Activated CD4-positive, alpha-beta T cell treated with anti-CD3 and anti-CD28 coated beads for 36 hours (primary cell): ENCODE measurements around the gene CCDC57. TPM values are rescaled to one million over a fixed set of nuclear protein-coding genes. Genes with fewer than 3 reads are reported as not detected.

Experiments
- ATAC-seq: fragments of 200-7000 bp; cut with Tn5 transposase; one replicate; pipeline ENCODE4 v1.10.0; 2021; ENCODE audit warnings: mild to moderate bottlenecking, moderate library complexity
- CTCF ChIA-PET: fragments of 350-600 bp; sonication (Branson Sonifier 250); formaldehyde crosslinking; loops from one replicate; lab custom pipeline; 2021; ENCODE audit warnings: antibody characterized with exemption; lab: Charles Lee
- POLR2A ChIA-PET: fragments of 350-600 bp; sonication (Branson Sonifier 250); formaldehyde crosslinking; loops from one replicate; lab custom pipeline; 2021; ENCODE audit warnings: antibody characterized with exemption, inconsistent platforms; lab: Charles Lee
- DNase-seq: peaks from one replicate; pipeline ENCODE4 v3.0.0-alpha.2; 2020
- H3K27ac Mint-ChIP-seq: one replicate; pipeline ENCODE4 v1.8.0; 2021; ENCODE audit warnings: mixed read lengths
- H3K27me3 Mint-ChIP-seq: one replicate; pipeline ENCODE4 v1.8.0; 2021; ENCODE audit warnings: mixed read lengths
- H3K36me3 Mint-ChIP-seq: one replicate; pipeline ENCODE4 v1.8.0; 2021; ENCODE audit warnings: low read depth, mixed read lengths
- H3K4me1 Mint-ChIP-seq: one replicate; pipeline ENCODE4 v1.8.0; 2021; ENCODE audit warnings: mixed read lengths
- H3K4me3 Mint-ChIP-seq: one replicate; pipeline ENCODE4 v1.8.0; 2021; ENCODE audit warnings: mild to moderate bottlenecking, moderate library complexity, mixed read lengths
- H3K9me3 Mint-ChIP-seq: one replicate; pipeline ENCODE4 v1.8.0; 2021; ENCODE audit warnings: low read depth, mixed read lengths
- intact Hi-C, 2 experiments: fragments of 100-400 bp; cut with DNase I in 1 of 2; cut with micrococcal nuclease in 1 of 2; formaldehyde crosslinking; loops; one replicate each; pipeline versions ENCODE4 v1.14.2 to v1.15.1; 2022 to 2024; cut with DNase I, micrococcal nuclease
- total RNA-seq, 2 experiments: library from RNA; stranded (reverse); gene quantifications; one replicate each; pipeline ENCODE4 v1.2.3, GENCODE V29; 2021

Gene CCDC57
- total RNA-seq, 2 experiments from 2014 or later, result 41.6 to 43.8 TPM

GRCh38 chr17:82079001-82079677 lies 133.5 kb downstream of the CCDC57 start:
- POLR2A ChIA-PET, result no interaction called here
- intact Hi-C loops, result no loop called here
- DNase-seq (no peak), ATAC-seq (no peak)
- Mint-ChIP-seq H3K27me3 (no peaks in the 10 kb centered on the region), H3K4me1 (no peaks in the 10 kb centered on the region), H3K27ac (no peak overlapping the region), H3K36me3 (peaks cover 20% of the 10 kb centered on the region), H3K9me3 (no peaks in the 10 kb centered on the region), H3K4me3 (no peak overlapping the region)
- CTCF ChIA-PET, result no interaction called here

DNA sequence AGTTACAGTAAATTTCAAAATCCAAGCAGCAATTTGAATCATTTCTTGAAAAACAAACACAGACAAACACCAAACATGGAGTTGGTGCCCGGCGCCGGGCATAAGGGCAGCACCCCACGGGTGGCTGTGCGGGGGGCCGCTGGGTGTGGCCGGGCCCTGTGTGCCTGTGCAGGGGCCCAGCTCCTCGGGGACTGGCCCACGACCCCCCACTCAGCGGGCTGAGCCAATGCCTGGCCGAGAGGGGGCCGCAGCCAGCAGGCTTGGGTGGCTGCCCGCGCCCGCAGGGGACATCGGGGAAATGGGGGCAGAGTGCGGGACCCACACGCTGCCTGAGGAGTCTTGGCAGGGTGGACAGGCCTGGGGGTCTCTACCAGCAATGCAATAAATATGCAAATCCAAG lies 134.2 kb downstream of the CCDC57 start:
- peaks cover 18% of the 10 kb centered on the region for H3K36me3 Mint-ChIP-seq
- intact Hi-C loops, result no loop called here
- no peak for ATAC-seq
- no peak overlapping the region for H3K4me3 Mint-ChIP-seq
- no peaks in the 10 kb centered on the region for H3K9me3 Mint-ChIP-seq
- H3K27me3 Mint-ChIP-seq, result no peaks in the 10 kb centered on the region
- DNase-seq, result no peak
- H3K4me1 Mint-ChIP-seq, result no peaks in the 10 kb centered on the region
- ChIA-PET CTCF (no interaction called here), POLR2A (no interaction called here)
- H3K27ac Mint-ChIP-seq, result no peak overlapping the region

- ChIA-PET POLR2A (no interaction called here), CTCF (interaction anchor here (0.7 kb wide), 1 partner anchor 477 kb away, joined by 3 read pairs; no protein-coding TSS in a partner anchor)
- Mint-ChIP-seq H3K4me3 (no peak overlapping the region), H3K36me3 (peaks cover 11% of the 10 kb centered on the region), H3K9me3 (no peaks in the 10 kb centered on the region), H3K27ac (no peak overlapping the region), H3K4me1 (no peaks in the 10 kb centered on the region), H3K27me3 (no peaks in the 10 kb centered on the region)
- intact Hi-C loops, result no loop called here
- no peak for ATAC-seq
- DNase-seq, result no peak
Measured at GRCh38 chr17:82077617-82078358, 134.9 kb downstream of the CCDC57 start.

- no peaks in the 10 kb centered on the region for H3K4me1 Mint-ChIP-seq
- ATAC-seq (peak; percentile 13), DNase-seq (no peak)
- H3K4me3 Mint-ChIP-seq, result no peak overlapping the region
- CTCF ChIA-PET, result interaction anchor here (0.6 to 0.9 kb wide), 3 partner anchors 13 to 478 kb away, joined by 3 read pairs; no protein-coding TSS in a partner anchor
- H3K9me3 Mint-ChIP-seq, result no peaks in the 10 kb centered on the region
- H3K27ac Mint-ChIP-seq, result no peak overlapping the region
- H3K36me3 Mint-ChIP-seq, result peaks cover 10% of the 10 kb centered on the region
- H3K27me3 Mint-ChIP-seq, result no peaks in the 10 kb centered on the region
- intact Hi-C loops, result no loop called here
- POLR2A ChIA-PET, result interaction anchor here (1.2 kb wide), 1 partner anchor 22 kb away, joined by 3 read pairs; no protein-coding TSS in a partner anchor
Measured at GRCh38 chr17:82076785-82077591, 135.7 kb downstream of the CCDC57 start.

- peaks cover 10% of the 10 kb centered on the region for H3K36me3 Mint-ChIP-seq
- H3K27me3 Mint-ChIP-seq, result no peaks in the 10 kb centered on the region
- no peak for DNase-seq
- H3K4me3 Mint-ChIP-seq, result no peak overlapping the region
- ChIA-PET POLR2A (interaction anchor here (1.2 kb wide), 1 partner anchor 23 kb away, joined by 3 read pairs; no protein-coding TSS in a partner anchor), CTCF (interaction anchor here (0.6 to 0.9 kb wide), 2 partner anchors 12 to 366 kb away, joined by 3 read pairs; no protein-coding TSS in a partner anchor)
- H3K4me1 Mint-ChIP-seq, result no peaks in the 10 kb centered on the region
- H3K27ac Mint-ChIP-seq, result no peak overlapping the region
- no peaks in the 10 kb centered on the region for H3K9me3 Mint-ChIP-seq
- ATAC-seq, result no peak
- intact Hi-C loops, result no loop called here
Measured at GRCh38 chr17:82076018-82076784, 136.4 kb downstream of the CCDC57 start.

DNA sequence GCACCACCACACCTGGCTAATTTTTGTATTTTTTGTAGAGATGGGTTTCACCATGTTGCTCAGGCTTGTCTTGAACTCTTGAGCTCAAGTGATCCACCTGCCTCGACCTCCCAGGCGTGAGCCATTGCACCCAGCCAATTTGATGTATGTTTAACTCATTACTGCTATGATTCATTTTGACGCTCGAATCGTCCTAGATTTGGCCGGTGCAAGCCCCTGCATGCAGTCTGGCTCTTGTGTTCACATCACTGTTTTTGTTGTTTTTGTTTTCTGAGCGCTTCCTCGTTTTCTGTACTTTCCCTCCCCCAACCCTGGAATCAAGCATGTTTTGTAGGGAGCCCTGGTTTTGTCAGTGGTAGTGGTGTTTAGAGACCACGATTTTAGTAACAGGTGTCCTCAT lies 139.2 kb downstream of the CCDC57 start:
- H3K27me3 Mint-ChIP-seq, result no peaks in the 10 kb centered on the region
- POLR2A ChIA-PET, result no interaction called here
- ATAC-seq, result no peak

DNA sequence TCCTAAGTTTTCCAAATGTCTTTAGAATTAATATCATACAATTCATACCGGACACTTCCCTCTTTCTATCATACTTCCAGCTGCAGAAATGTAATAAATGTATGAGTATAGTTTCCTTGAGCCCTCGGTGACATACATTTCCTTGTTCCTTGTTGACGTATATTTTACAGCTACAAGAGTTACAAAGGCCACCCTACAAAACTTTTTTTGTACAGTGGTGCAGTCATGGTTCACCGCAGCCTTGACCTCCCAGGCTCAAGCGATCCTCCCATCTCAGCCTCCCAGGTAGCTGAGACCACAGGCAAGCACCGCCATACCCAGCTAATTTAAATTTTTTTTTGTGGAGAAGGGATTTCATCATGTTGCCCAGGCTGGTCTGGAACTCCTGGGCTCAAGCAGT lies 139.8 kb downstream of the CCDC57 start:
- ChIA-PET CTCF (no interaction called here), POLR2A (no interaction called here)
- Mint-ChIP-seq H3K36me3 (no peaks in the 10 kb centered on the region), H3K27me3 (no peaks in the 10 kb centered on the region), H3K4me1 (no peaks in the 10 kb centered on the region), H3K27ac (no peak overlapping the region), H3K4me3 (no peak overlapping the region), H3K9me3 (no peaks in the 10 kb centered on the region)
- intact Hi-C loops, result no loop called here
- DNase-seq (no peak), ATAC-seq (no peak)

More for the DNA sequence above, 139.2 kb downstream of the CCDC57 start:
- no peaks in the 10 kb centered on the region for H3K4me1 Mint-ChIP-seq
- H3K4me3 Mint-ChIP-seq, result no peak overlapping the region
- H3K27ac Mint-ChIP-seq, result no peak overlapping the region
- CTCF ChIA-PET, result no interaction called here
- DNase-seq, result no peak
- H3K9me3 Mint-ChIP-seq, result no peaks in the 10 kb centered on the region
- peaks cover 2% of the 10 kb centered on the region for H3K36me3 Mint-ChIP-seq
- intact Hi-C loops, result no loop called here

DNA sequence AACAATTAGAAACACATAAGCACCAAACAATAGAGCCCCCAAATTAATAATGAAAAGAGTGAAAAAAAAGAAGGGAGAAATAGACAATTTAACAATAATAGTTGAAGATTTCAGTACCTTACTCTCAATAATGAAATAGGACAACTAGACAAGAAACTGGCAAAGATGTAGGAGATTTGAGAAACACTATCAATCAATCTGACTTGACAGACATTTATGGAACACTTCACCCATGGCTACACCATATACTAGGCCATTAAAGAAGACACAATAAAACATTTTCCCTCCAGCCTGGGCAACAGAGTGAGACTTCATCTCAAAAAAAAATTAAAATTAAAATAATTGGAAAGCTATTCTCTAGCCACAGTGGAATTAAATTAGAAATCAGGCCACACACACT lies 142.0 kb downstream of the CCDC57 start:
- ChIA-PET POLR2A (no interaction called here), CTCF (interaction anchor here (0.7 to 0.8 kb wide), 2 partner anchors 40 to 150 kb away, joined by 3 to 4 read pairs; no protein-coding TSS in a partner anchor)
- Mint-ChIP-seq H3K36me3 (no peaks in the 10 kb centered on the region), H3K27me3 (no peaks in the 10 kb centered on the region), H3K4me1 (peaks cover 6% of the 10 kb centered on the region), H3K4me3 (no peak overlapping the region), H3K9me3 (no peaks in the 10 kb centered on the region), H3K27ac (no peak overlapping the region)
- no peak for ATAC-seq
- intact Hi-C loops, result no loop called here
- DNase-seq, result no peak

GRCh38 chr17:82065638-82066303 lies 146.9 kb downstream of the CCDC57 start, which contains the start of gene DUS1L:
Gene DUS1L, minus strand, starts transcription at chr17:82065804. Its CDS starts 745 bp downstream, at chr17:82065059.
- peaks cover under 1% of the 10 kb centered on the region for H3K36me3 Mint-ChIP-seq
- ATAC-seq, result peak; percentile 93
- ChIA-PET POLR2A (no interaction called here), CTCF (interaction anchor here (0.7 to 1.7 kb wide), 5 partner anchors 24 to 730 kb away, joined by 3 to 6 read pairs (median 3); partner anchors contain the start of gene DCXR)
- peak within 1 kb of the TSS; percentile 91 for H3K27ac Mint-ChIP-seq
- DNase-seq, result peak; percentile 83
- no peaks in the 10 kb centered on the region for H3K27me3 Mint-ChIP-seq
- peak within 1 kb of the TSS; percentile 84 for H3K4me3 Mint-ChIP-seq
- H3K9me3 Mint-ChIP-seq, result no peaks in the 10 kb centered on the region
- H3K4me1 Mint-ChIP-seq, result peaks cover 14% of the 10 kb centered on the region
- intact Hi-C loops, result loop anchor here (1.0 to 2.0 kb wide), 5 partner anchors 13 to 42 kb away; partner anchors contain the start of genes DCXR (in 1 of the 2), FASN (in 1 of the 2), GPS1 (in 1 of the 2) and LRRC45 (in 1 of the 2)

DNA sequence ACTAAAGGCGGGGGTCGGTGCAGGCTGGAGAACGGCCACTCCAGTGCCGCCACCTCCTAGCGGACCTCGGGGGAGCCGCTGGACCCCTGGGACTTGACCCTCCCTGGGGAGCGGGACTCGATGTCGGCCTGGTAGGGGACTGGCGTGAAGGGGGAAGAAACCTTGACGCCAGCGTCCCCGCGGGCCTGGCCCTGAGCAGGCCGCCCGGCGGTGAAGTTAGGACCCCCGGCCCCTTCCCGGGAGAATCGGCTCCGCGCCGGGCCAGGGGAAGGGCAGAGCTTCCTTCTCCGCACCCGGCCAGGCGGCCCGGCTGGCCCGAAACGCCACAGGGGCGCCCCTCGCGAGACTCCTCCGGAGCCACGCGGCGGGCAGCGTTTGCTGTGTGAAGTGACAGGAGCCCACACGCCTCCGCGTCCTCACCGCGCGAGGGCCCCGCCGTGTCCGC lies 147.4 kb downstream of the CCDC57 start:
- H3K27me3 Mint-ChIP-seq, result no peaks in the 10 kb centered on the region
- CTCF ChIA-PET, result interaction anchor here (1.2 to 1.7 kb wide), 3 partner anchors 27 to 35 kb away, joined by 3 to 6 read pairs (median 5); partner anchors contain the start of gene DCXR
- no peak for DNase-seq

More for the DNA sequence above, 147.4 kb downstream of the CCDC57 start:
- peak overlapping the region; percentile 75 for H3K4me3 Mint-ChIP-seq
- peaks cover 1% of the 10 kb centered on the region for H3K36me3 Mint-ChIP-seq
- H3K27ac Mint-ChIP-seq, result no peak overlapping the region
- peak; percentile 43 for ATAC-seq
- H3K9me3 Mint-ChIP-seq, result no peaks in the 10 kb centered on the region
- intact Hi-C loops, result loop anchor here in 1 of 2 experiments (1.0 kb wide), 4 partner anchors 14 to 42 kb away; partner anchors contain the start of genes DCXR, FASN, GPS1 and LRRC45
- POLR2A ChIA-PET, result no interaction called here
- H3K4me1 Mint-ChIP-seq, result peaks cover 14% of the 10 kb centered on the region
